ENCODE measurements around the gene ZBED3.

Gene ZBED3

GRCh38 chr5:77076961-77077828 is 9.9 kb downstream of the ZBED3 start:
- DNase-seq: peak; percentile 30 to 38

- DNase-seq: no peak
Observed at GRCh38 chr5:77074745-77075144, 12.3 kb downstream of the ZBED3 start.

- DNase-seq: no peak
Observed at GRCh38 chr5:77073667-77074066, 13.4 kb downstream of the ZBED3 start.

GRCh38 chr5:77066823-77067442 is 20.2 kb downstream of the ZBED3 start:
- DNase-seq: no peak

- no peak for DNase-seq
Observed at GRCh38 chr5:77066184-77066583, 20.9 kb downstream of the ZBED3 start.

GRCh38 chr5:77065256-77065655 is 21.8 kb downstream of the ZBED3 start:
- no peak for DNase-seq

GRCh38 chr5:77064040-77064439 is 23.0 kb downstream of the ZBED3 start:
- no peak for DNase-seq

- no peak for DNase-seq
Observed at GRCh38 chr5:77046416-77047073, 40.5 kb downstream of the ZBED3 start.

GRCh38 chr5:77035950-77036349 is 51.1 kb downstream of the ZBED3 start:
- DNase-seq: no peak

- DNase-seq: no peak
Observed at GRCh38 chr5:77033338-77033737, 53.7 kb downstream of the ZBED3 start.

- no peak for DNase-seq
Observed at GRCh38 chr5:77032635-77033034, 54.5 kb downstream of the ZBED3 start.

- no peak for DNase-seq
Observed at GRCh38 chr5:77031891-77032290, 55.2 kb downstream of the ZBED3 start.

GRCh38 chr5:77030097-77031071 is 56.7 kb downstream of the ZBED3 start, which contains the start of gene AGGF1:
AGGF1 (plus strand) TSS chr5:77030404; CDS start chr5:77030767, 363 bp downstream.
- DNase-seq: peak; percentile 44 to 97

GRCh38 chr5:77029376-77029885 is 57.7 kb downstream of the ZBED3 start:
- no peak for DNase-seq

- DNase-seq: no peak
Observed at GRCh38 chr5:77028631-77029375, 58.3 kb downstream of the ZBED3 start.

GRCh38 chr5:77024490-77024889 is 62.6 kb downstream of the ZBED3 start:
- DNase-seq: no peak

- DNase-seq: no peak
Observed at GRCh38 chr5:77022511-77023417, 64.3 kb downstream of the ZBED3 start.

Measured in bone marrow (tissue), 2 donors.